Measurements from ENCODE around the gene PLP2. TPM values are rescaled to one million over a fixed set of nuclear protein-coding genes. Genes with fewer than 3 reads are reported as not detected.

PLP2 gene
- total RNA-seq, 1 experiment from 2014 or later: 165 TPM

GRCh38 chrX:49220100-49220499, 48.4 kb downstream of the PLP2 start:
- no peak overlapping the region for H3K4me2 ChIP-seq (ENCODE audit: low read length)
- no peaks in the 10 kb centered on the region for H3K36me3 ChIP-seq (ENCODE audit: low read depth, low read length)
- intact Hi-C loops (cut with micrococcal nuclease): no loop called here
- no peak overlapping the region for H3K9ac ChIP-seq (ENCODE audit: low read length)
- H3K4me3 ChIP-seq (ENCODE audit: low read length): no peak overlapping the region
- ATAC-seq (no peak), DNase-seq (no peak)
- no peaks in the 10 kb centered on the region for H3F3A ChIP-seq (ENCODE audit: low read length, unreplicated experiment)
- no TSS peak for BruUV-seq (replicated peaks)
- H3K27ac ChIP-seq (ENCODE audit: low read length): no peak overlapping the region
- H3K27me3 ChIP-seq (ENCODE audit: low read length): no peaks in the 10 kb centered on the region
- no peak for TF ChIP-seq EZH2 (IDR thresholded peaks at IDR 0.05; ENCODE audit: low read length, unreplicated experiment)
- TF ChIP-seq EZH2phosphoT487 (IDR thresholded peaks at IDR 0.05; ENCODE audit: borderline replicate concordance, low read length): no peak
- TF ChIP-seq CTCF (conservative IDR thresholded peaks at IDR 0.05; ENCODE audit: low read depth, low read length): no peak
- no peaks in the 10 kb centered on the region for H4K20me1 ChIP-seq (ENCODE audit: low read length)
- no peaks in the 10 kb centered on the region for H3K79me2 ChIP-seq (ENCODE audit: low read length)
- H3K9me2 ChIP-seq (replicated peaks; ENCODE audit: low read length): no peaks in the 10 kb centered on the region
- H2AFZ ChIP-seq (ENCODE audit: low read length): no peak overlapping the region
- no peaks in the 10 kb centered on the region for H3K4me1 ChIP-seq (ENCODE audit: insufficient read depth, low read length)
- CTCF ChIA-PET: no interaction called here
- POLR2A ChIA-PET (ENCODE audit: unreplicated experiment): no interaction called here
- H3K9me3 ChIP-seq (ENCODE audit: low read length): no peaks in the 10 kb centered on the region

GRCh38 chrX:49221868-49222267, 50.2 kb downstream of the PLP2 start:
- H3K4me3 ChIP-seq (ENCODE audit: low read length): no peak overlapping the region

More at GRCh38 chrX:49221868-49222267, 50.2 kb downstream of the PLP2 start:
- no peak overlapping the region for H3K4me2 ChIP-seq (ENCODE audit: low read length)
- H2AFZ ChIP-seq (ENCODE audit: low read length): no peak overlapping the region
- ChIA-PET POLR2A (ENCODE audit: unreplicated experiment) (no interaction called here), CTCF (no interaction called here)
- TF ChIP-seq CTCF (conservative IDR thresholded peaks at IDR 0.05; ENCODE audit: low read depth, low read length) (no peak), EZH2phosphoT487 (IDR thresholded peaks at IDR 0.05; ENCODE audit: borderline replicate concordance, low read length) (no peak), EZH2 (IDR thresholded peaks at IDR 0.05; ENCODE audit: low read length, unreplicated experiment) (no peak)
- no TSS peak for BruUV-seq (replicated peaks)
- H3K4me1 ChIP-seq (ENCODE audit: insufficient read depth, low read length): no peaks in the 10 kb centered on the region
- H4K20me1 ChIP-seq (ENCODE audit: low read length): no peaks in the 10 kb centered on the region
- H3K9me3 ChIP-seq (ENCODE audit: low read length): no peaks in the 10 kb centered on the region
- no peaks in the 10 kb centered on the region for H3K9me2 ChIP-seq (replicated peaks; ENCODE audit: low read length)
- no peaks in the 10 kb centered on the region for H3K36me3 ChIP-seq (ENCODE audit: low read depth, low read length)
- no peak overlapping the region for H3K27ac ChIP-seq (ENCODE audit: low read length)
- ATAC-seq: no peak
- DNase-seq: no peak
- no peaks in the 10 kb centered on the region for H3F3A ChIP-seq (ENCODE audit: low read length, unreplicated experiment)
- intact Hi-C loops (cut with micrococcal nuclease): no loop called here
- H3K79me2 ChIP-seq (ENCODE audit: low read length): no peaks in the 10 kb centered on the region
- no peak overlapping the region for H3K9ac ChIP-seq (ENCODE audit: low read length)
- H3K27me3 ChIP-seq (ENCODE audit: low read length): no peaks in the 10 kb centered on the region

Other genes with a start within 250 kb of the PLP2 start
- 41.4 and 50.9 TPM in 2 replicates for gene OTUD5, start 214.3 kb upstream of the PLP2 start, total RNA-seq (2014; rRNA removed)
- 0.51 and 0.86 TPM in 2 replicates for gene KCND1, start 200.1 kb upstream of the PLP2 start, total RNA-seq (2014; rRNA removed)
- 31.1 and 44.3 TPM in 2 replicates for gene GRIPAP1, start 169.6 kb upstream of the PLP2 start, total RNA-seq (2014; rRNA removed)
- 46.9 and 56.9 TPM in 2 replicates for gene TFE3, start 128.5 kb upstream of the PLP2 start, total RNA-seq (2014; rRNA removed)
- 5.3 and 7.1 TPM in 2 replicates for gene CCDC120, start 112.9 kb upstream of the PLP2 start, total RNA-seq (2014; rRNA removed)
- gene PRAF2, start 97.9 kb upstream of the PLP2 start, total RNA-seq (2014; rRNA removed): 0.07 and 0.69 TPM in 2 replicates
- gene WDR45, start 92.0 kb upstream of the PLP2 start, total RNA-seq (2014; rRNA removed): 27.2 and 34.8 TPM in 2 replicates
- 54.2 TPM in 2 replicates for gene GPKOW, start 48.2 kb upstream of the PLP2 start, total RNA-seq (2014; rRNA removed)
- gene MAGIX, start 9.1 kb upstream of the PLP2 start, total RNA-seq (2014; rRNA removed): 9.3 and 12.5 TPM in 2 replicates
- gene PRICKLE3, start 14.5 kb downstream of the PLP2 start, total RNA-seq (2014; rRNA removed): 16.5 and 29.1 TPM in 2 replicates
- gene SYP, start 28.3 kb downstream of the PLP2 start, total RNA-seq (2014; rRNA removed): 0.29 and 0.47 TPM in 2 replicates
- gene CACNA1F, start 61.4 kb downstream of the PLP2 start, total RNA-seq (2014; rRNA removed): not detected in 2 replicates
- 25.4 and 36.4 TPM in 2 replicates for gene CCDC22, start 63.6 kb downstream of the PLP2 start, total RNA-seq (2014; rRNA removed)
- gene FOXP3, start 92.8 kb downstream of the PLP2 start, total RNA-seq (2014; rRNA removed): not detected in 2 replicates
- gene PPP1R3F, start 97.9 kb downstream of the PLP2 start, total RNA-seq (2014; rRNA removed): 11.8 and 17.8 TPM in 2 replicates
- not detected in 2 replicates for gene GAGE10, start 131.7 kb downstream of the PLP2 start, total RNA-seq (2014; rRNA removed)
- gene GAGE12J, start 150.1 kb downstream of the PLP2 start, total RNA-seq (2014; rRNA removed): not detected in 2 replicates
- gene GAGE13, start 159.7 kb downstream of the PLP2 start, total RNA-seq (2014; rRNA removed): not detected in 2 replicates